ENCODE data around the gene HOOK1. TPM values are rescaled to one million over a fixed set of nuclear protein-coding genes. Genes with fewer than 3 reads are reported as not detected.
"Not testable (repeated sequence)": the region's sequence is repeated elsewhere in the genome, so short reads cannot be mapped to it uniquely, and the experiment has no call there.

Gene HOOK1
- total RNA-seq, 4 donors from 2014 or later: 22.3 to 38.1 (median 33.7) TPM

- 51% methylated on average over 2 of the region's 2 CpGs for WGBS
- Histone ChIP-seq H3K27ac (no peak overlapping the region), H3K4me3 (no peak overlapping the region), H3K9me3 (no peaks in the 10 kb centered on the region), H3K36me3 (no peaks in the 10 kb centered on the region), H3K4me1 (no peaks in the 10 kb centered on the region), H3K27me3 (no peaks in the 10 kb centered on the region)
- TF ChIP-seq POLR2AphosphoS5 (IDR thresholded peaks at IDR 0.05): no peak
- TF ChIP-seq, protein P1, sequence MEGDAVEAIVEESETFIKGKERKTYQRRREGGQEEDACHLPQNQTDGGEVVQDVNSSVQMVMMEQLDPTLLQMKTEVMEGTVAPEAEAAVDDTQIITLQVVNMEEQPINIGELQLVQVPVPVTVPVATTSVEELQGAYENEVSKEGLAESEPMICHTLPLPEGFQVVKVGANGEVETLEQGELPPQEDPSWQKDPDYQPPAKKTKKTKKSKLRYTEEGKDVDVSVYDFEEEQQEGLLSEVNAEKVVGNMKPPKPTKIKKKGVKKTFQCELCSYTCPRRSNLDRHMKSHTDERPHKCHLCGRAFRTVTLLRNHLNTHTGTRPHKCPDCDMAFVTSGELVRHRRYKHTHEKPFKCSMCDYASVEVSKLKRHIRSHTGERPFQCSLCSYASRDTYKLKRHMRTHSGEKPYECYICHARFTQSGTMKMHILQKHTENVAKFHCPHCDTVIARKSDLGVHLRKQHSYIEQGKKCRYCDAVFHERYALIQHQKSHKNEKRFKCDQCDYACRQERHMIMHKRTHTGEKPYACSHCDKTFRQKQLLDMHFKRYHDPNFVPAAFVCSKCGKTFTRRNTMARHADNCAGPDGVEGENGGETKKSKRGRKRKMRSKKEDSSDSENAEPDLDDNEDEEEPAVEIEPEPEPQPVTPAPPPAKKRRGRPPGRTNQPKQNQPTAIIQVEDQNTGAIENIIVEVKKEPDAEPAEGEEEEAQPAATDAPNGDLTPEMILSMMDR (IDR thresholded peaks at IDR 0.05): no peak
- TF ChIP-seq POLR2A (IDR thresholded peaks at IDR 0.05): no peak
- no peak for TF ChIP-seq EP300 (IDR thresholded peaks at IDR 0.05)
- DNase-seq (ENCODE audit: low spot score in 2 of 2): no peak
These were observed 92.2 kb downstream of the HOOK1 start for GRCh38 chr1:59906931-59907330.

DNA sequence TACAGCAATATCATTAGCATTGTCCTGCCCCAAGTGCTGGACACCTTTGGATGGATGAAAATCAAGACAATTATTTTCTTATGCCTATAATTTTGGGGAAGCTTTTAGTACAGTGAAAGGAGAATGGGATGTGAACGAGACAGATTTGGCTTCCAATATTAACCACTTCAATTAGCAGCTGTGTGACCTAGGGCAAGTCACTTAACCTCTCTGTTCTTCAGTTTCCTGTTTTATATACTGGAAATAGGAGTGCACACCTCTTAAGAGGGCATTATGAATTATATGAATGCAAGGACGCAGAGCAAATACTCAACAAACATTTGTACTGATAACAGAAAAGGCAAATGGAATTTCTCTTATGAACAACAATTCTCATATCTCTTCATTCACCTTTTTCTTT is 93.3 kb downstream of the HOOK1 start:
- no peak for DNase-seq (ENCODE audit: low spot score in 2 of 2)
- H3K27ac ChIP-seq: no peak overlapping the region
- no peaks in the 10 kb centered on the region for H3K27me3 ChIP-seq
- TF ChIP-seq POLR2AphosphoS5 (IDR thresholded peaks at IDR 0.05) (no peak), EP300 (IDR thresholded peaks at IDR 0.05) (no peak), POLR2A (IDR thresholded peaks at IDR 0.05) (no peak)
- TF ChIP-seq, protein P1 (IDR thresholded peaks at IDR 0.05): no peak
- no peaks in the 10 kb centered on the region for H3K36me3 ChIP-seq
- 85% methylated on average over 2 of the region's 2 CpGs for WGBS
- no peak overlapping the region for H3K4me3 ChIP-seq
- H3K9me3 ChIP-seq: no peaks in the 10 kb centered on the region
- H3K4me1 ChIP-seq: no peaks in the 10 kb centered on the region

DNA sequence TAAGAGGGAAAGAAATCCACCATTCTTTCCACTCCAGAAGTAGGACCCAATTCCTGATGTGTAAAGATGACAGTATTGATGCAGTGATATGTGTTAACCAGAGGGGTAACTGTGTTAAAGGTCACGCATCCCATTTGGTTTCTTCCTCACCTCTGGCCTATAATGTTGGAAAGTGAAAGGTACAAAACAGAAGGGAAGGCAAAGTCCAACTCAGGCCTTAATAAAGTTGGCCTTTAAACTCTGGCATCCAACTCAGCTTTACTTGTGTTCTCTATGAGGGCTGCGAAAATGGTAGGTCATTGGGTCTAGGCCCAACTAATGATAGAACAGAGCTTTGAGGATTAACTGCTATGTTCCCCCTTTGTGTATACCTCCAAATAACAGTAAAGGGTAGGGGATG is 93.9 kb downstream of the HOOK1 start:
- WGBS: 100% methylated on average over 2 of the region's 2 CpGs
- H3K27me3 ChIP-seq: no peaks in the 10 kb centered on the region
- H3K36me3 ChIP-seq: no peaks in the 10 kb centered on the region
- H3K4me3 ChIP-seq: no peak overlapping the region
- no peaks in the 10 kb centered on the region for H3K4me1 ChIP-seq
- H3K9me3 ChIP-seq: no peaks in the 10 kb centered on the region
- TF ChIP-seq POLR2AphosphoS5 (IDR thresholded peaks at IDR 0.05): no peak
- TF ChIP-seq EP300 (IDR thresholded peaks at IDR 0.05): no peak
- no peak for TF ChIP-seq POLR2A (IDR thresholded peaks at IDR 0.05)
- TF ChIP-seq, protein P1 (IDR thresholded peaks at IDR 0.05): no peak
- DNase-seq (ENCODE audit: low spot score in 2 of 2): no peak
- no peak overlapping the region for H3K27ac ChIP-seq

GRCh38 chr1:59914791-59915286 is 100.1 kb downstream of the HOOK1 start:
- not testable (repeated sequence) for H3K36me3 ChIP-seq; H3K27me3 ChIP-seq; H3K27ac ChIP-seq; H3K9me3 ChIP-seq; DNase-seq (ENCODE audit: low spot score in 2 of 2); H3K4me1 ChIP-seq; H3K4me3 ChIP-seq
- 74% methylated on average over 7 of the region's 7 CpGs for WGBS

DNA sequence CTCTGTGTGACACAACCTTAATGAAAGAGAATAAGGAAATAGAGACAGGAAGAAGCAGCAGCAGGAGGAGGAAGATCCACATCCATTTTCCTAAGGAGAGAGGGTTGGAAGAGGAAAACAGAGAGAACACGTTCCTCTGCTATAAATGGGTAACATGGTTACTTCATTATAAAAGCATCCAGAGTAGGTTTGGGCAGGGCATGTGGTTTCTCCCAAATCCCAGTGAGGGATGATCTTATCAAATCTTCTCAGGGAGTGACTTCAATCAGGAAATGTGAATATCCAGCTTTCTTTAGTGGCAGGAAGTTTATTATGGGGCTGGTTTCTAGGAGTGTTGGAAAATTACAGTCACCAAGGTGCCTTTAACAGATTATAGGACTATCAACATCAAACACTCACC is 100.8 kb downstream of the HOOK1 start:
- 29% methylated on average over 1 of the region's 1 CpG for WGBS
- DNase-seq (ENCODE audit: low spot score in 2 of 2): no peak
- TF ChIP-seq POLR2AphosphoS5 (IDR thresholded peaks at IDR 0.05): no peak
- TF ChIP-seq, protein P1 (IDR thresholded peaks at IDR 0.05): no peak
- no peak for TF ChIP-seq EP300 (IDR thresholded peaks at IDR 0.05)

More for the DNA sequence above, 100.8 kb downstream of the HOOK1 start:
- Histone ChIP-seq H3K36me3 (no peaks in the 10 kb centered on the region), H3K9me3 (no peaks in the 10 kb centered on the region), H3K27ac (no peak overlapping the region), H3K4me3 (no peak overlapping the region), H3K27me3 (no peaks in the 10 kb centered on the region), H3K4me1 (no peaks in the 10 kb centered on the region)

Measured in suprapubic skin (tissue), 4 donors.